KMS-11 (cell line): ENCODE results near the gene IL31.

Experiments
- H2AFZ ChIP-seq: fragments of 200-600 bp; sonication (generic); 2 replicates; pipeline ENCODE4 v1.6.1; 2016; ENCODE audit warnings: antibody characterized with exemption, mixed run types, low read depth
- H3K27ac ChIP-seq: fragments of 200-600 bp; sonication (generic); 2 replicates; pipeline ENCODE4 v1.6.1; 2016; ENCODE audit warnings: mild to moderate bottlenecking, mixed run types
- H3K27me3 ChIP-seq: fragments of 200-600 bp; sonication (generic); 2 replicates; pipeline ENCODE4 v1.6.1; 2017; ENCODE audit warnings: mild to moderate bottlenecking, low read depth, mixed run types, moderate library complexity; ENCODE audit not compliant: insufficient read depth
- H3K36me3 ChIP-seq: fragments of 200-600 bp; sonication (generic); 2 replicates; pipeline ENCODE4 v1.6.1; 2017; ENCODE audit warnings: mild to moderate bottlenecking, mixed run types; ENCODE audit not compliant: insufficient read depth
- H3K4me1 ChIP-seq: fragments of 200-600 bp; sonication (generic); 2 replicates; pipeline ENCODE4 v1.6.1; 2016; ENCODE audit warnings: mild to moderate bottlenecking, low read depth, mixed run types; ENCODE audit not compliant: poor library complexity, severe bottlenecking
- H3K4me2 ChIP-seq: fragments of 200-600 bp; sonication (generic); 2 replicates; pipeline ENCODE4 v1.7.0; 2016; ENCODE audit warnings: mild to moderate bottlenecking, mixed run types
- H3K4me3 ChIP-seq: fragments of 200-600 bp; sonication (generic); IDR thresholded peaks from 2 replicates; pipeline ENCODE4 v1.6.1; 2017; ENCODE audit warnings: low read depth, low read length, mixed read lengths; ENCODE audit not compliant: insufficient read depth
- H3K79me2 ChIP-seq: fragments of 200-600 bp; sonication (generic); 2 replicates; pipeline ENCODE4 v1.6.1; 2016; ENCODE audit warnings: low read depth, mixed run types; ENCODE audit not compliant: insufficient read depth
- H3K9ac ChIP-seq: fragments of 200-600 bp; sonication (generic); 2 replicates; pipeline ENCODE4 v1.6.1; 2016; ENCODE audit warnings: mild to moderate bottlenecking, mixed run types
- H4K20me1 ChIP-seq: fragments of 200-600 bp; sonication (generic); 2 replicates; pipeline ENCODE4 v1.6.1; 2016; ENCODE audit warnings: mild to moderate bottlenecking, mixed run types; ENCODE audit not compliant: insufficient read depth
- TF ChIP-seq, protein P1 (sequence below): fragments of 200-600 bp; sonication (generic); conservative IDR thresholded peaks from 2 replicates; pipeline ENCODE4 v1.6.1; 2017; ENCODE audit warnings: low read depth, mild to moderate bottlenecking, antibody characterized with exemption, low read length, moderate library complexity, mixed read lengths

IL31 gene

DNA sequence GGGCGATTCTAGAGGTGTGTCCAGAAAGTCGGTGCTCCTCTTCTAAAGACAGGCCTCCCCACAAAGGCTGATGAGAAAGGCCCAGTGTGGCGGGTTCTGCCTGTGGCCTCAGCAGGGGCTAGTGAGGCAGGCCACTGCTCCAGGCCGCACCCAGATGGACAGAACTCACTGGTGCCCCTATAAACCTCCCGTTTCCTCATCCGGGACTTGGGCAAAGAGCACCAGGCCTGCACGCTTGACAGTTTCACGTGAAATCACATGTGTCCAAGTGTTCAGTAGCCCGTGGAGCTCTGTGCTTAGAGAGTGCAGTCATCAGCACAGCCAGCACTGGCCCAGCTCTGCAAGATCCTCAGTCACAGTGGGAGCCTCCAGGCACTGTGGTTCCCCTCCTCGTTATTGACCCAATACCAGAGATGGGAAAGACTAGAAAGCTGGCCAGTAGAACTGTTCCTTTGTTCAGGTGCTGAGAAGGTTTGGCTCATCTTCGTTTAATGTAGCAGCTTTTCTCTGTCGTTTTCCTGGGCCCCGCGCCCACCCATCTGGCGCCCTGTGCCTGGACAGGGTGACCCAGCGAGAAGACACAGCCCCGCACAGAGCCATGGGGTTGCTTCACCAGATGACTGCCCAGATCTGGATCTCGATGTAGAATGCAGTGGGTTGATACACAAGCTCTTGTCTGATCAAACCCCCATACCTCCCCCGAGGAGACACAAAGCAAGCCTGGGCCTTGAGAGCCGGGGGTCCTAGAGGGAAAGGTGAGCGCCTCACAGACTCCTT is 26.3 kb downstream of the IL31 start:
- Histone ChIP-seq H3K9ac (no peak overlapping the region), H3K79me2 (no peaks in the 10 kb centered on the region), H4K20me1 (no peaks in the 10 kb centered on the region), H3K36me3 (no peaks in the 10 kb centered on the region), H3K4me2 (no peak overlapping the region), H3K4me3 (no peak overlapping the region), H3K27me3 (no peaks in the 10 kb centered on the region), H3K4me1 (no peaks in the 10 kb centered on the region), H3K27ac (no peak overlapping the region), H2AFZ (no peak overlapping the region)
- TF ChIP-seq, protein P1, sequence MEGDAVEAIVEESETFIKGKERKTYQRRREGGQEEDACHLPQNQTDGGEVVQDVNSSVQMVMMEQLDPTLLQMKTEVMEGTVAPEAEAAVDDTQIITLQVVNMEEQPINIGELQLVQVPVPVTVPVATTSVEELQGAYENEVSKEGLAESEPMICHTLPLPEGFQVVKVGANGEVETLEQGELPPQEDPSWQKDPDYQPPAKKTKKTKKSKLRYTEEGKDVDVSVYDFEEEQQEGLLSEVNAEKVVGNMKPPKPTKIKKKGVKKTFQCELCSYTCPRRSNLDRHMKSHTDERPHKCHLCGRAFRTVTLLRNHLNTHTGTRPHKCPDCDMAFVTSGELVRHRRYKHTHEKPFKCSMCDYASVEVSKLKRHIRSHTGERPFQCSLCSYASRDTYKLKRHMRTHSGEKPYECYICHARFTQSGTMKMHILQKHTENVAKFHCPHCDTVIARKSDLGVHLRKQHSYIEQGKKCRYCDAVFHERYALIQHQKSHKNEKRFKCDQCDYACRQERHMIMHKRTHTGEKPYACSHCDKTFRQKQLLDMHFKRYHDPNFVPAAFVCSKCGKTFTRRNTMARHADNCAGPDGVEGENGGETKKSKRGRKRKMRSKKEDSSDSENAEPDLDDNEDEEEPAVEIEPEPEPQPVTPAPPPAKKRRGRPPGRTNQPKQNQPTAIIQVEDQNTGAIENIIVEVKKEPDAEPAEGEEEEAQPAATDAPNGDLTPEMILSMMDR, result no peak

DNA sequence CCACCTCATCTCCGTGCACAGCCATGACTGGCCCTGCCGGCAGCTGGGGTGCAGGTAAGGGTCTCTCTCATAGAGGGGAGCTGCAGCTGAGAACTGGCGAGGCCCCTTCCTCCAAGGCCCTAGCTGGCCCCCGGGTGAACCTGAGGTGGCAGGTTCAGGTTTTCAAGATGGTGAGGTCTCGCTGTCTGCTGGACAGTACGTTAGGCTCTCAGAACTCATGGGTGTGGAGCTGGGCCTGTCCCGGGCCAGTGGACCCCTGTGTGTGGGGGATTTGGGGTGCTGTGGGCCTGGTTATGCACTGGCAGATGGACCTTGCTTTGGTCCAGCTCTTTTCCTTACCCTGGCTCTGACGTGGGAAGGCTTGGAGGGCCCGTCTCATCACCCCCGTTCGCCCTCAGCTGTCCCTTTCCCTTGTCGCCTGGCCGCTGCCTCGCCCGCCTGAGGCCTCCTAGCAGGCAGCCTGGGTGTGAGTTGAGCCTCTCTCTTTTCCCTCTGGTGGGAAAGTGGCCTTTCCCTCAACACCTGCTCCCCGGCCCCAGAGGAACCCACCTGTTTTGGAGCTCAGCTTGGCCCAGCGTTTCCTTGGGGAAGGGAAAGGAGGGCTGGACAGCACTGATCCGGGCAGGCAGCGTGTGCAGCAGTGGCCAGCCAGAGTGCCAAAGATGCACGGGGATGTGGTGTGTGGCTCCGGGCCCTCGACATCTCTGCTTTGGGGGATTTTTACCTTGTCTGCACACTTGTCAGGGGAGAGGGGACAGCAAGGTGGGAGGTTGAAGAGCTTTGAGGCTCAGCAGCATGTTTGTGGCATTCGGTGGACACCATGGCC is 28.3 kb downstream of the IL31 start:
- Histone ChIP-seq H3K36me3 (no peaks in the 10 kb centered on the region), H3K4me3 (no peak overlapping the region), H3K9ac (no peak overlapping the region), H2AFZ (no peak overlapping the region), H3K27me3 (no peaks in the 10 kb centered on the region), H3K79me2 (no peaks in the 10 kb centered on the region), H3K4me2 (no peak overlapping the region), H3K4me1 (no peaks in the 10 kb centered on the region), H3K27ac (no peak overlapping the region), H4K20me1 (no peaks in the 10 kb centered on the region)
- TF ChIP-seq, protein P1, result no peak

DNA sequence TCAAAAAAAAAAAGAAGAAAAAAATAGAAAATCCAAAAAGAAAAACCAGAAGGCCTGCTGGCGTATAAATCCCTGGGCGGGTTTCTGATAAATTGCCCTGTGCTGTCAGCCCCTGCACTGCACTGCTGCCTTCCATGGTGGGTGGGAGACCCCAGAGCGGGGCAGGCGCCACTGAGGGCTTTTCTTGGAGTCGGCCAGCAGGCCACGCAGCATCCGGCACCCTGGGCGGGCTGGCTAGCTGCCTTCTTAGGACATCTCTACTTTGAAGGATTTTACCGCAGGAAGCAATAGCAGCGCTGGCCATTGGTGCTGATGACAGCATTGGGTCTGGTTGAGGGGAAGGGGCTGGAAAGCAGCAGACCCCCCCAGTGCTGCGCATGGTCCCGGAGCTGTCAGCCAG is 29.1 kb downstream of the IL31 start:
- no peaks in the 10 kb centered on the region for H3K79me2 ChIP-seq
- H3K4me2 ChIP-seq, result no peak overlapping the region
- H3K27ac ChIP-seq, result no peak overlapping the region
- TF ChIP-seq, protein P1, result no peak
- H3K9ac ChIP-seq, result no peak overlapping the region
- no peaks in the 10 kb centered on the region for H3K27me3 ChIP-seq
- H3K36me3 ChIP-seq, result no peaks in the 10 kb centered on the region
- H2AFZ ChIP-seq, result no peak overlapping the region
- no peak overlapping the region for H3K4me3 ChIP-seq
- no peaks in the 10 kb centered on the region for H3K4me1 ChIP-seq
- no peaks in the 10 kb centered on the region for H4K20me1 ChIP-seq

DNA sequence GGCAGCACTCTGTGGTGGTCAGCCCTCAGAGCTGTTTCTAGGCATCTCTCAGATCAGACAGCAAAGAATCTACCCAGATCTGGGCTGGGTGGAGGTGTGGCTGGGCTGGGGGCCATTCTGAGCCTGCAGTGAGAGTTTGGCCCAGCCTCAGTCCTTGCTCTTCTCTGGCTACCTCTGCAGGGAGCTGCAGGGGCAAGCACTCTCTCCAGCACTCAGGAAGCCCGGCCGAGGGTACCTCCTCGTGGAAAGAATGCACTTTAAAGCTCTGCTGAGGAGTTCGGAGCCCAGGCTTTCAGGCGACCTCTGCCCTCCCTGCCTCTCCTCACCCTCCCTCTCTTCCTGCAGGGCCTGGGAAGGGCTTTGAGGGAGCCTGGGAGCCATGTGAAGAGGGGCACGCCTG is 31.2 kb downstream of the IL31 start:
- H3K27me3 ChIP-seq, result no peaks in the 10 kb centered on the region
- no peak overlapping the region for H2AFZ ChIP-seq
- TF ChIP-seq, protein P1, result no peak
- H3K79me2 ChIP-seq, result no peaks in the 10 kb centered on the region
- H3K4me1 ChIP-seq, result no peaks in the 10 kb centered on the region
- no peak overlapping the region for H3K9ac ChIP-seq
- no peak overlapping the region for H3K4me3 ChIP-seq
- H3K4me2 ChIP-seq, result no peak overlapping the region
- H3K27ac ChIP-seq, result no peak overlapping the region
- no peaks in the 10 kb centered on the region for H4K20me1 ChIP-seq
- no peaks in the 10 kb centered on the region for H3K36me3 ChIP-seq
